OCI-LY3 (cell line): ENCODE measurements around the gene GHR.

Experiments used
- EZH2phosphoT487 ChIP-seq: fragments of 200-600 bp; shearing (Covaris generic); IDR thresholded peaks from 2 replicates; pipeline ENCODE4 v1.6.1; 2018; ENCODE audit warnings: antibody characterized with exemption, mixed run types, low read depth
- TF ChIP-seq, protein P1 (sequence below): fragments of 200-600, 300-600 bp; sonication (generic); IDR thresholded peaks from 2 replicates; pipeline ENCODE4 v1.5.1; 2014; ENCODE audit warnings: antibody characterized with exemption, low read length, low read depth

DNA sequence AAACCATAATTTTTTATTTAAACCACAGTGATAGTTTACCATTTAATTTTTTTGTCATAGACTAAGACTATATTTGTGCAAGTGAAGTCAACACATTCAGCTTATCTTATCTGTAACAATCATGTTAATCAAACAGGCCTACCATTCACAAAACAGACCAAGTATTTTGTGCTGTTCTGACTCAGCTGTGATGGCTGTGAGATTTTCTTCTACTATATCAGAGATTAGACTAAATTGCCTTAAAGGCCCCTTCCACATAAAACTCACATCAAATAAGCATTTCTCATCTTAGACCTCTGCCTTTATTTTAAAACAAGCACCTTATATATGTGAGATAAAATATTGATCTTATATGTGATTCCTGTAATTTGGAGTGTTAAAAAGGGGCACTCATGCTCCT is 346.8 kb downstream of the GHR start:
- no peak for TF ChIP-seq EZH2phosphoT487
- TF ChIP-seq, protein P1, sequence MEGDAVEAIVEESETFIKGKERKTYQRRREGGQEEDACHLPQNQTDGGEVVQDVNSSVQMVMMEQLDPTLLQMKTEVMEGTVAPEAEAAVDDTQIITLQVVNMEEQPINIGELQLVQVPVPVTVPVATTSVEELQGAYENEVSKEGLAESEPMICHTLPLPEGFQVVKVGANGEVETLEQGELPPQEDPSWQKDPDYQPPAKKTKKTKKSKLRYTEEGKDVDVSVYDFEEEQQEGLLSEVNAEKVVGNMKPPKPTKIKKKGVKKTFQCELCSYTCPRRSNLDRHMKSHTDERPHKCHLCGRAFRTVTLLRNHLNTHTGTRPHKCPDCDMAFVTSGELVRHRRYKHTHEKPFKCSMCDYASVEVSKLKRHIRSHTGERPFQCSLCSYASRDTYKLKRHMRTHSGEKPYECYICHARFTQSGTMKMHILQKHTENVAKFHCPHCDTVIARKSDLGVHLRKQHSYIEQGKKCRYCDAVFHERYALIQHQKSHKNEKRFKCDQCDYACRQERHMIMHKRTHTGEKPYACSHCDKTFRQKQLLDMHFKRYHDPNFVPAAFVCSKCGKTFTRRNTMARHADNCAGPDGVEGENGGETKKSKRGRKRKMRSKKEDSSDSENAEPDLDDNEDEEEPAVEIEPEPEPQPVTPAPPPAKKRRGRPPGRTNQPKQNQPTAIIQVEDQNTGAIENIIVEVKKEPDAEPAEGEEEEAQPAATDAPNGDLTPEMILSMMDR, result no peak
